ENCODE data around the gene RPP14. TPM values are rescaled to one million over a fixed set of nuclear protein-coding genes. Genes with fewer than 3 reads are reported as not detected.
"Not testable (repeated sequence)": the region's sequence is repeated elsewhere in the genome, so short reads cannot be mapped to it uniquely, and the experiment has no call there.

The RPP14 gene
- total and polyA plus RNA-seq, 2 donors: 11.5 TPM

- not testable (repeated sequence) for H3K27ac ChIP-seq (ENCODE audit: low read depth in 1 of 2, low read length in 1 of 2); H3K36me3 ChIP-seq (ENCODE audit: control insufficient read depth in 2 of 2, insufficient read depth in 2 of 2, low read length in 1 of 2)
- WGBS: 97% methylated on average over 1 of the region's 1 CpG
Measured at GRCh38 chr3:58267543-58267942, 38.5 kb upstream of the RPP14 start.

DNA sequence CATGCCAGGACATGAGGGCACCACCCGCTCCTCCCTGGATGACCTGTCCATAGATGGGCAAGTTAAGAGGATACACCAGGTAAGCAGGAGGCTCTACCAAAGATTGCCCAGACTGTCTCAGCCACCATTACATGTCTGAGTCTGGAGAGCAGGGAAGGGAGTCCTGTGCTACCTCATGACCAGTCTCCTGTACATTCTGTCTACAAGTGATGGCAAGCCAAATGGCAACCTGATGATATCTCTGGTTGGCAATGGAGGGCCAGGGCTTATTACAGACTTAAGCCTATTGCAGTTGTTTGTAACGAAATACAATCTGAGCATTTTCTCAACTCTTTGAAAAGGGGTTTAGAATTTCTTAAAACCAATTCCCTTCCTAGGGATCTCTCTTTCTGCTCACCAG lies 36.7 kb upstream of the RPP14 start:
- no peak for DNase-seq (ENCODE audit: low read depth in 6 of 9, low spot score in 9 of 9)
- Histone ChIP-seq H3K27me3 (ENCODE audit: control insufficient read depth in 2 of 2, insufficient read depth in 1 of 2, low read length in 1 of 2) (no peaks in the 10 kb centered on the region), H3K4me1 (ENCODE audit: control insufficient read depth in 2 of 2, insufficient read depth in 2 of 2, low read length in 2 of 2) (no peaks in the 10 kb centered on the region), H3K9me3 (ENCODE audit: control insufficient read depth in 2 of 2, insufficient read depth in 1 of 2, low read length in 1 of 2) (no peaks in the 10 kb centered on the region), H3K36me3 (ENCODE audit: control insufficient read depth in 2 of 2, insufficient read depth in 2 of 2, low read length in 1 of 2) (no peaks in the 10 kb centered on the region), H3K4me3 (ENCODE audit: low read length in 2 of 2) (no peak overlapping the region), H3K27ac (ENCODE audit: low read depth in 1 of 2, low read length in 1 of 2) (no peak overlapping the region)
- 68% methylated on average over 2 of the region's 2 CpGs for WGBS

More at GRCh38 chr3:58267543-58267942, 38.5 kb upstream of the RPP14 start:
- not testable (repeated sequence) for H3K27me3 ChIP-seq (ENCODE audit: control insufficient read depth in 2 of 2, insufficient read depth in 1 of 2, low read length in 1 of 2); H3K9me3 ChIP-seq (ENCODE audit: control insufficient read depth in 2 of 2, insufficient read depth in 1 of 2, low read length in 1 of 2); DNase-seq (ENCODE audit: low read depth in 6 of 9, low spot score in 9 of 9); H3K4me1 ChIP-seq (ENCODE audit: control insufficient read depth in 2 of 2, insufficient read depth in 2 of 2, low read length in 2 of 2); H3K4me3 ChIP-seq (ENCODE audit: low read length in 2 of 2)

GRCh38 chr3:58270485-58270884 lies 35.6 kb upstream of the RPP14 start:
- H3K27me3 ChIP-seq (ENCODE audit: control insufficient read depth in 2 of 2, insufficient read depth in 1 of 2, low read length in 1 of 2): no peaks in the 10 kb centered on the region
- no peak overlapping the region for H3K4me3 ChIP-seq (ENCODE audit: low read length in 2 of 2)
- 99% methylated on average over 2 of the region's 2 CpGs for WGBS
- peaks cover 0 to 3% of the 10 kb centered on the region in 2 donors for H3K36me3 ChIP-seq (ENCODE audit: control insufficient read depth in 2 of 2, insufficient read depth in 2 of 2, low read length in 1 of 2)
- H3K9me3 ChIP-seq (ENCODE audit: control insufficient read depth in 2 of 2, insufficient read depth in 1 of 2, low read length in 1 of 2): no peaks in the 10 kb centered on the region
- DNase-seq (ENCODE audit: low read depth in 6 of 9, low spot score in 9 of 9): no peak
- H3K27ac ChIP-seq (ENCODE audit: low read depth in 1 of 2, low read length in 1 of 2): no peak overlapping the region
- H3K4me1 ChIP-seq (ENCODE audit: control insufficient read depth in 2 of 2, insufficient read depth in 2 of 2, low read length in 2 of 2): no peaks in the 10 kb centered on the region

GRCh38 chr3:58271901-58272501 lies 34.0 kb upstream of the RPP14 start:
- Histone ChIP-seq H3K27me3 (ENCODE audit: control insufficient read depth in 2 of 2, insufficient read depth in 1 of 2, low read length in 1 of 2) (no peaks in the 10 kb centered on the region), H3K4me1 (ENCODE audit: control insufficient read depth in 2 of 2, insufficient read depth in 2 of 2, low read length in 2 of 2) (no peaks in the 10 kb centered on the region), H3K9me3 (ENCODE audit: control insufficient read depth in 2 of 2, insufficient read depth in 1 of 2, low read length in 1 of 2) (no peaks in the 10 kb centered on the region), H3K36me3 (ENCODE audit: control insufficient read depth in 2 of 2, insufficient read depth in 2 of 2, low read length in 1 of 2) (peaks cover 0 to 3% of the 10 kb centered on the region in 2 donors), H3K4me3 (ENCODE audit: low read length in 2 of 2) (no peak overlapping the region), H3K27ac (ENCODE audit: low read depth in 1 of 2, low read length in 1 of 2) (no peak overlapping the region)
- DNase-seq (ENCODE audit: low read depth in 6 of 9, low spot score in 9 of 9): no peak
- WGBS: 94% methylated on average over 7 of the region's 7 CpGs

GRCh38 chr3:58272891-58273290 lies 33.2 kb upstream of the RPP14 start:
- peaks cover 0 to 3% of the 10 kb centered on the region in 2 donors for H3K36me3 ChIP-seq (ENCODE audit: control insufficient read depth in 2 of 2, insufficient read depth in 2 of 2, low read length in 1 of 2)
- no peaks in the 10 kb centered on the region for H3K27me3 ChIP-seq (ENCODE audit: control insufficient read depth in 2 of 2, insufficient read depth in 1 of 2, low read length in 1 of 2)
- H3K27ac ChIP-seq (ENCODE audit: low read depth in 1 of 2, low read length in 1 of 2): no peak overlapping the region
- H3K4me1 ChIP-seq (ENCODE audit: control insufficient read depth in 2 of 2, insufficient read depth in 2 of 2, low read length in 2 of 2): no peaks in the 10 kb centered on the region
- WGBS: 91% methylated on average over 3 of the region's 3 CpGs
- no peaks in the 10 kb centered on the region for H3K9me3 ChIP-seq (ENCODE audit: control insufficient read depth in 2 of 2, insufficient read depth in 1 of 2, low read length in 1 of 2)
- DNase-seq (ENCODE audit: low read depth in 6 of 9, low spot score in 9 of 9): no peak
- H3K4me3 ChIP-seq (ENCODE audit: low read length in 2 of 2): no peak overlapping the region

DNA sequence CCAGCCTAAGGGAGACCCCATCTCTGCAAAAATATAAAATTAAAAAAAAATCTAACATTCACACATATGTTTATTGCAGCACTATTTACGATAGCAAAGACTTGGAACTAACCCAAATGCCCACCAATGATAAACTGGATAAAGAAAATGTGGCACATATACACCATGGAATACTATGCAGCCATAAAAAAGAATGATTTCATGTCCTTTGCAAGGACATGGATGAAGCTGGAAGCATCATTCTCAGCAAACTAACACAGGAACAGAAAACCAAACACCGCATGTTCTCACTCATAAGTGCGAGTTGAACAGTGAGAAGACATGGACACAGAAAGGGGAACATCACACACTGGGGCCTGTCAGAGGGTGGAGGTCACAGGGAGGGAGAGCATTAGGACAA lies 32.7 kb upstream of the RPP14 start:
- H3K9me3 ChIP-seq (ENCODE audit: control insufficient read depth in 2 of 2, insufficient read depth in 1 of 2, low read length in 1 of 2): not testable (repeated sequence)
- WGBS: 98% methylated on average over 3 of the region's 3 CpGs

GRCh38 chr3:58274027-58274614 lies 31.9 kb upstream of the RPP14 start:
- Histone ChIP-seq H3K36me3 (ENCODE audit: control insufficient read depth in 2 of 2, insufficient read depth in 2 of 2, low read length in 1 of 2) (peaks cover 0 to 3% of the 10 kb centered on the region in 2 donors), H3K4me1 (ENCODE audit: control insufficient read depth in 2 of 2, insufficient read depth in 2 of 2, low read length in 2 of 2) (no peaks in the 10 kb centered on the region), H3K9me3 (ENCODE audit: control insufficient read depth in 2 of 2, insufficient read depth in 1 of 2, low read length in 1 of 2) (no peaks in the 10 kb centered on the region), H3K27me3 (ENCODE audit: control insufficient read depth in 2 of 2, insufficient read depth in 1 of 2, low read length in 1 of 2) (no peaks in the 10 kb centered on the region), H3K27ac (ENCODE audit: low read depth in 1 of 2, low read length in 1 of 2) (no peak overlapping the region), H3K4me3 (ENCODE audit: low read length in 2 of 2) (no peak overlapping the region)
- no peak for DNase-seq (ENCODE audit: low read depth in 6 of 9, low spot score in 9 of 9)
- 90% methylated on average over 3 of the region's 3 CpGs for WGBS

More for the DNA sequence above, 32.7 kb upstream of the RPP14 start:
- not testable (repeated sequence) for DNase-seq (ENCODE audit: low read depth in 6 of 9, low spot score in 9 of 9); H3K4me1 ChIP-seq (ENCODE audit: control insufficient read depth in 2 of 2, insufficient read depth in 2 of 2, low read length in 2 of 2); H3K27ac ChIP-seq (ENCODE audit: low read depth in 1 of 2, low read length in 1 of 2); H3K27me3 ChIP-seq (ENCODE audit: control insufficient read depth in 2 of 2, insufficient read depth in 1 of 2, low read length in 1 of 2); H3K4me3 ChIP-seq (ENCODE audit: low read length in 2 of 2); H3K36me3 ChIP-seq (ENCODE audit: control insufficient read depth in 2 of 2, insufficient read depth in 2 of 2, low read length in 1 of 2)

GRCh38 chr3:58281069-58281468 lies 25.0 kb upstream of the RPP14 start:
- Histone ChIP-seq H3K27me3 (ENCODE audit: control insufficient read depth in 2 of 2, insufficient read depth in 1 of 2, low read length in 1 of 2) (no peaks in the 10 kb centered on the region), H3K9me3 (ENCODE audit: control insufficient read depth in 2 of 2, insufficient read depth in 1 of 2, low read length in 1 of 2) (no peaks in the 10 kb centered on the region), H3K4me1 (ENCODE audit: control insufficient read depth in 2 of 2, insufficient read depth in 2 of 2, low read length in 2 of 2) (no peaks in the 10 kb centered on the region), H3K4me3 (ENCODE audit: low read length in 2 of 2) (no peak overlapping the region), H3K36me3 (ENCODE audit: control insufficient read depth in 2 of 2, insufficient read depth in 2 of 2, low read length in 1 of 2) (peaks cover 0 to 2% of the 10 kb centered on the region in 2 donors), H3K27ac (ENCODE audit: low read depth in 1 of 2, low read length in 1 of 2) (no peak overlapping the region)
- no peak for DNase-seq (ENCODE audit: low read depth in 6 of 9, low spot score in 9 of 9)
- 96% methylated on average over 7 of the region's 7 CpGs for WGBS

- Histone ChIP-seq H3K4me3 (ENCODE audit: low read length in 2 of 2) (no peak overlapping the region), H3K27ac (ENCODE audit: low read depth in 1 of 2, low read length in 1 of 2) (no peak overlapping the region), H3K36me3 (ENCODE audit: control insufficient read depth in 2 of 2, insufficient read depth in 2 of 2, low read length in 1 of 2) (peaks cover 0 to 2% of the 10 kb centered on the region in 2 donors)
Measured at GRCh38 chr3:58285334-58285733, 20.7 kb upstream of the RPP14 start.

More at GRCh38 chr3:58285334-58285733, 20.7 kb upstream of the RPP14 start:
- no peaks in the 10 kb centered on the region for H3K4me1 ChIP-seq (ENCODE audit: control insufficient read depth in 2 of 2, insufficient read depth in 2 of 2, low read length in 2 of 2)
- no peaks in the 10 kb centered on the region for H3K9me3 ChIP-seq (ENCODE audit: control insufficient read depth in 2 of 2, insufficient read depth in 1 of 2, low read length in 1 of 2)
- no peaks in the 10 kb centered on the region for H3K27me3 ChIP-seq (ENCODE audit: control insufficient read depth in 2 of 2, insufficient read depth in 1 of 2, low read length in 1 of 2)
- no peak for DNase-seq (ENCODE audit: low read depth in 6 of 9, low spot score in 9 of 9)
- 96% methylated on average over 7 of the region's 7 CpGs for WGBS
